ES-I3 (cell line): ENCODE data around the gene ANKRD36.
"Not testable (repeated sequence)": the region's sequence is repeated elsewhere in the genome, so short reads cannot be mapped to it uniquely, and the experiment has no call there.

ENCODE experiments used
- H3K36me3 ChIP-seq: 2 replicates; pipeline ENCODE4 v1.6.1; 2013; ENCODE audit warnings: mild to moderate bottlenecking, low read length, control low read depth, moderate library complexity; ENCODE audit not compliant: insufficient read depth
- H3K4me1 ChIP-seq: 2 replicates; pipeline ENCODE4 v1.6.1; 2013; ENCODE audit warnings: mild to moderate bottlenecking, control low read depth, low read length; ENCODE audit not compliant: insufficient read depth
- H3K9ac ChIP-seq: 2 replicates; pipeline ENCODE4 v1.6.1; 2013; ENCODE audit warnings: low read depth, mild to moderate bottlenecking, low read length, moderate library complexity
- H3K9me3 ChIP-seq: 2 replicates; pipeline ENCODE4 v1.6.1; 2013; ENCODE audit warnings: mild to moderate bottlenecking, low read length, moderate library complexity; ENCODE audit not compliant: control insufficient read depth, insufficient read depth

Gene ANKRD36

GRCh38 chr2:97200887-97201286 is 87.9 kb downstream of the ANKRD36 start:
- H3K9ac ChIP-seq, H3K4me1 ChIP-seq, H3K9me3 ChIP-seq, H3K36me3 ChIP-seq: not testable (repeated sequence)

- not testable (repeated sequence) for H3K9me3 ChIP-seq, H3K9ac ChIP-seq, H3K4me1 ChIP-seq, H3K36me3 ChIP-seq
These were observed 89.8 kb downstream of the ANKRD36 start for GRCh38 chr2:97202643-97203250.

- Histone ChIP-seq H3K9me3 (no peaks in the 10 kb centered on the region), H3K4me1 (no peaks in the 10 kb centered on the region), H3K9ac (no peak overlapping the region), H3K36me3 (peaks cover 2% of the 10 kb centered on the region; the same call in 1 of the 2 replicates)
These were observed 97.4 kb downstream of the ANKRD36 start for GRCh38 chr2:97210325-97210724.

DNA sequence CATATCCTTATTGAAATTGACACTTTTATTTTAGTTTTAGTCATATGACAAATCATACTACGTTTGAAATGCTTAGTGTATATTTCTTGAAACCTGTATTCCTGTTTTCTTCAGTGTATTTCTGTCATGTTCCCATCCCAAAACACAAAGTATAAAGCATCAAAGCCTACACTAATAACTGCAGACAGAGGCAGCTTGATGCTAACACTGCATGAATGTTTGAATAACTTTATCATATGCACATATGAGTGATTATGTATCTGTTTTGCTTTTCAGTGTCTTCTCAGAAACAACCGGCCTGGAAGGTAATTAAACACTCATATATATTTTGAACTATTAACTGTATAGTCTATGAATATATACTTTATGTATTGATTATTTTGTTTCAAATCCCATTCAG is 102.1 kb downstream of the ANKRD36 start:
- not testable (repeated sequence) for H3K36me3 ChIP-seq, H3K4me1 ChIP-seq, H3K9ac ChIP-seq, H3K9me3 ChIP-seq

GRCh38 chr2:97230848-97231585 is 118.1 kb downstream of the ANKRD36 start:
- H3K4me1 ChIP-seq, H3K9ac ChIP-seq, H3K9me3 ChIP-seq, H3K36me3 ChIP-seq: not testable (repeated sequence)

- not testable (repeated sequence) for H3K4me1 ChIP-seq
These were observed 120.0 kb downstream of the ANKRD36 start for GRCh38 chr2:97232981-97233380.

DNA sequence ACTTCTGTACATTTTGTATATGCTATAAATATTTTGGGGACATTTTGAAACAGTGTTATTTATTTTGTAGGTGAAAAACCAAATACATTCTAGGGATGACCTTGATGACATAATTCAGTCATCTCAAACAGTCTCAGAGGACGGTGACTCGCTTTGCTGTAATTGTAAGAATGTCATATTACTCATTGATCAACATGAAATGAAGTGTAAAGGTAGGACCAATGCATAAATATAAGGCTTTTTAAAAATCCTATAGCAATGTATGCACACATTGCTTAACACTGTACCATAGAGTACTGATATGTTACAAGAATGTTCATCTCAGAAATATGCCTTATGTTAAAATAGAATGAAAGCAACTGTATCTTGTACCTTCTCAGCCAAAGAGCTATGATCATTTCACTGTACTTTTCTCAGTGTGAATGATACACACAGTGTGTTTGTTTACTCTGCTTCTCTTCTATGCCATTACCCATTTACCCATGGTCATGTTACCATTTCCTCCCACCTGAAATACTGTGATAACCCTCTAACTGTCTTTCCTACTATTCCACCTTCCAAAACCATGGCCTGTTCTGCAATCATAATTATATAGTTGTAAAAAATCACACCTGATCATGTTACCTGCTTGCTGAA is 120.8 kb downstream of the ANKRD36 start:
- H3K4me1 ChIP-seq, H3K9ac ChIP-seq, H3K9me3 ChIP-seq, H3K36me3 ChIP-seq: not testable (repeated sequence)

More at GRCh38 chr2:97232981-97233380, 120.0 kb downstream of the ANKRD36 start:
- not testable (repeated sequence) for H3K9me3 ChIP-seq, H3K36me3 ChIP-seq, H3K9ac ChIP-seq

DNA sequence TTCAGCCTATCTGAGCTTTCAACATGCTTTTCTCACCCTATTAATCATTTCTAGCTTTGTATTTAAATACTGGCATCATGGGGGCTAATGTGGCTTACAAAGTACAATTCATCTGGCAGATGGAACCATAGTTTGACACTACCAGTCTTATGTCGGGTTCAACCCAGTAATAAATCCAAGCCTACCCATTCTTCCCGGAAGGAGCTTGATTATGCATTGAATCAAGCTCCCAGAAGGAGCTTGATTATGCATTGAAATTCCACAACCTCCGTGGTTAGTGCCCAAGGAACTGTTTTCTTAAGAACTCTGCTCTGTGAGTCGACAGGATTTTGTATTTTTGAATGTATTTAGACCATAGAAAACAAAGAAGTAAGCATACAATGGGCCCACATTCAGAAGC is 148.2 kb downstream of the ANKRD36 start:
- not testable (repeated sequence) for H3K9me3 ChIP-seq, H3K9ac ChIP-seq, H3K4me1 ChIP-seq, H3K36me3 ChIP-seq

- H3K9ac ChIP-seq, H3K9me3 ChIP-seq, H3K4me1 ChIP-seq, H3K36me3 ChIP-seq: not testable (repeated sequence)
These were observed 153.5 kb downstream of the ANKRD36 start for GRCh38 chr2:97266449-97266848.

DNA sequence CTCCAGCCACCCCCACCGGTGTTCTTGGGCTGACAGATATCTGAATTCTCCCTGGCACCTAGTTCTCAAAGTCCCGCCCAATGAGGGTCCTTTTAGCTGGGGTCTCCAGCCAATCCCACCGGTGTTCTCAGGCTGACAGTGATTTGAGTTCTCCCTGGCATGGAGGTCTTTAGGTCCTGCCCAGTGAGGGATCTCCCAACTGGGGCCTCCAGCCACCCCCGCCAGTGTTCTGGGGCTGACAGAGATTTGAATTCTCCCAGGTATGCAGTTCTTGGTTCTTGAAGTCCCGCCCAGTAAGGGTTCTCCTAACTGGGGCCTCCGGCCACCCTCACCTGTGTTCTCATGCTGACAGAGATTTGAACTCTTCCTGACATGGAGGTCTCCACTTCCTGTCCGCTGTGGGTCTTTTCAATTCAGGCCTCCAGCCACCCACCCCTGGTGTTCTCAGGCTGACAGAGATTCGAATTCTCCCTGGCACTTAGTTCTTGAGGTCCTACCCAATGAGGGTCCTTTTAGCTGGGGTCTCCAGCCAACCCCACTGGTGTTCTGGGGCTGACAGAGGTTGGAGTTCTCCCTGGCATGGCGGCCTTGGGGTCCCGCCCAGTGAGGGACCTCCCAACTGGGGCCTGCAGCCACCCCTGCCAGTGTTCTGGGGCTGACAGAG is 154.6 kb downstream of the ANKRD36 start:
- no peak overlapping the region for H3K9ac ChIP-seq
- H3K4me1 ChIP-seq: no peaks in the 10 kb centered on the region
- no peaks in the 10 kb centered on the region for H3K36me3 ChIP-seq
- no peaks in the 10 kb centered on the region; the same call in 1 of the 2 replicates for H3K9me3 ChIP-seq

- not testable (repeated sequence) for H3K36me3 ChIP-seq, H3K9me3 ChIP-seq, H3K9ac ChIP-seq, H3K4me1 ChIP-seq
These were observed 155.2 kb downstream of the ANKRD36 start for GRCh38 chr2:97268075-97268591.

DNA sequence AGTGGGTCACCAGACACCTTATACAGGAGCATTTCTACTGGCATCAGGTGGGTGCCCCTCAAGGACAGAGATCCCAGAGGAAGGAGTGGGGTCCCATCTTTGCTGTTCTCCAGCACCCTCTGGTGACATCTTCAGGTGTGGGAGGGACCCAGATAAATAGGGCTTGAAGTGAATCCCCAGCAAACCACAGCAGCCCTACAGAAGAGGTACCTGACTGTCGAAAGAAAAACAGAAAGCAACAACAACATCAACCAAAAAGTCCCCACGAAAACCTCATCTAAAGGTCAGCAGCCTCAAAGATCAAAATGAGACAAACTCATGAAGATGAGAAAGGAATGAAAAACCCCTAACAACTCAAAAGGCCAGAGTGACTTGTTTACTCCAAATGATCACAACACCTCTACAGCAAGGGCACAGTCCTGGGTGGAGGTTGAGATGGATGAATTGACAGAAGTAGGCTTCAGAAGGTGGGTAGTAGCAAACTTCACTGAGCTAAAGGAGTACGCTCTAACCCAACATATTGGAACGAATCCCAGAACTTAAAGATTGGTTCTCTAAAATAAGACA is 163.4 kb downstream of the ANKRD36 start:
- H3K9ac ChIP-seq, H3K9me3 ChIP-seq, H3K4me1 ChIP-seq, H3K36me3 ChIP-seq: not testable (repeated sequence)

GRCh38 chr2:97285187-97285586 is 172.2 kb downstream of the ANKRD36 start:
- not testable (repeated sequence) for H3K9ac ChIP-seq, H3K9me3 ChIP-seq, H3K4me1 ChIP-seq, H3K36me3 ChIP-seq

DNA sequence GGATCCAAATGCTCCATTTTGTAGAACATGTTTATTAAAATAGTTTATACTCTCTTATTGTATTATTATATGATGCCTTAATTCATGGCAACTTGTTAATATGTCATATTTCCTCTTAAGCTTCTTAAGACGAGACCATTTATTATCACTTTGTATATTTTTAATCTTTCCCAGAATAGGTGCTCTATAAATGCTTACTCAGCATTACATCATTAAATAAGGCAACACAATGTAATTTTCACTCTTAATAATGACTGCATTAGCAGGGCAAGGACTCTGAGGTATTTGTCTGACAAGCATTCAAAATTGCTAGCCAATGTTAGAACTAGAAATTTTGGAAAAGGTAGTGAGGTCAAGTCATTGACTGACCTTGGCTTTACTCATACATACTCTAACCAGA is 180.7 kb downstream of the ANKRD36 start:
- not testable (repeated sequence) for H3K4me1 ChIP-seq, H3K9ac ChIP-seq, H3K36me3 ChIP-seq, H3K9me3 ChIP-seq
